Uterus (tissue), 2 donors: ENCODE results near the gene EGLN2.
"Not testable (repeated sequence)": the region's sequence is repeated elsewhere in the genome, so short reads cannot be mapped to it uniquely, and the experiment has no call there.

Experiments
- POLR2A ChIP-seq, 2 donors: fragments of 450-650 bp; IDR thresholded peaks; one replicate each; pipeline ENCODE4 v1.6.1; 2016; ENCODE audit warnings: antibody characterized with exemption in 2 of 2, mild to moderate bottlenecking in 1 of 2, moderate library complexity in 1 of 2
- TF ChIP-seq, protein P1 (sequence below), 4 experiments: fragments of 200-600 bp in 2 of 4; fragments of 450-650 bp in 2 of 4; sonication (generic) in 2 of 4; IDR thresholded peaks; one replicate each; pipeline ENCODE4 v1.5.1; 2016 to 2019; ENCODE audit warnings: antibody characterized with exemption in 4 of 4, mild to moderate bottlenecking in 2 of 4, moderate library complexity in 1 of 4

DNA sequence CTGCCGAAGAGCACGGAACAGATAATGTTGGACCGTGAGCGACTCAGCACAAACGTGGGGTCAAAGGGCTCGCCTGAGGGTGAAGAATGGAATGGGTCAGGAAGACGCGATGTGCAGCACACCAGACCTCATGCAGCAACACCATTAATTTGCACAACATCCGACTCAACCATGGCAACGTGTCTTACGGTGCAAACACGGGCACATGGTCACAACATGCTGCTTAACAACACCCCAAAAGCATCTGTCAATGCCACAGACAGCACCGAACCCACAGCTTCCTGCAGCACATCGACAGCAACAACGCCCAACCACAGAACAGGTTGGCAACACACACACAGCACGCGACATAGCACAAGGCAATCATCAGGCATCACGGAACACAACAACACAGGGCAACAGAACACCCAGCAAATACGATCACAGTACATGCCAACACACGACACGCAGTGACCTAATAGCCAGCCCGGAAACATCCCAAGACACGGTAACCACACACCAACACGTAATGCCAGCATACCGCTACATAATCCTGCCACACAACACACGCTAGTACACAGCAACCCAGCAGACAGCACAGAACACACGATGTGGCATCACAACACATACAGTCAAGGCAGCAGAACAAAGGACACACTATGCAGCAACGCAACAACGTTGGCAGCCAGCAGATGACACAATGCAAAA lies 27.9 kb downstream of the EGLN2 start:
- TF ChIP-seq, protein P1, sequence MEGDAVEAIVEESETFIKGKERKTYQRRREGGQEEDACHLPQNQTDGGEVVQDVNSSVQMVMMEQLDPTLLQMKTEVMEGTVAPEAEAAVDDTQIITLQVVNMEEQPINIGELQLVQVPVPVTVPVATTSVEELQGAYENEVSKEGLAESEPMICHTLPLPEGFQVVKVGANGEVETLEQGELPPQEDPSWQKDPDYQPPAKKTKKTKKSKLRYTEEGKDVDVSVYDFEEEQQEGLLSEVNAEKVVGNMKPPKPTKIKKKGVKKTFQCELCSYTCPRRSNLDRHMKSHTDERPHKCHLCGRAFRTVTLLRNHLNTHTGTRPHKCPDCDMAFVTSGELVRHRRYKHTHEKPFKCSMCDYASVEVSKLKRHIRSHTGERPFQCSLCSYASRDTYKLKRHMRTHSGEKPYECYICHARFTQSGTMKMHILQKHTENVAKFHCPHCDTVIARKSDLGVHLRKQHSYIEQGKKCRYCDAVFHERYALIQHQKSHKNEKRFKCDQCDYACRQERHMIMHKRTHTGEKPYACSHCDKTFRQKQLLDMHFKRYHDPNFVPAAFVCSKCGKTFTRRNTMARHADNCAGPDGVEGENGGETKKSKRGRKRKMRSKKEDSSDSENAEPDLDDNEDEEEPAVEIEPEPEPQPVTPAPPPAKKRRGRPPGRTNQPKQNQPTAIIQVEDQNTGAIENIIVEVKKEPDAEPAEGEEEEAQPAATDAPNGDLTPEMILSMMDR (IDR thresholded peaks at IDR 0.05): not testable (repeated sequence)
- not testable (repeated sequence) for TF ChIP-seq POLR2A (IDR thresholded peaks at IDR 0.05)
